H9 (cell line): ENCODE measurements around the gene NONO. TPM values are rescaled to one million over a fixed set of nuclear protein-coding genes. Genes with fewer than 3 reads are reported as not detected.

Source experiments
- DNase-seq: peaks from one replicate; pipeline ENCODE4 v3.0.0-alpha.2; 2017
- H2AFZ ChIP-seq: one replicate; pipeline ENCODE4 v1.6.1; 2013; ENCODE audit warnings: mild to moderate bottlenecking, low read length, control low read depth, moderate library complexity
- H2AK5ac ChIP-seq: 2 replicates; pipeline ENCODE4 v1.6.1; 2013; ENCODE audit warnings: low read length, control low read depth, mixed read lengths; ENCODE audit not compliant: insufficient read length
- H2BK120ac ChIP-seq: one replicate; pipeline ENCODE4 v1.6.1; 2013; ENCODE audit warnings: low read depth, mild to moderate bottlenecking, low read length, control low read depth, inconsistent platforms; ENCODE audit not compliant: poor library complexity, severe bottlenecking
- H2BK12ac ChIP-seq: 2 replicates; pipeline ENCODE4 v1.6.1; 2013; ENCODE audit warnings: low read length, control low read depth, mixed read lengths, low read depth; ENCODE audit not compliant: insufficient read length
- H2BK15ac ChIP-seq: 2 replicates; pipeline ENCODE4 v1.6.1; 2013; ENCODE audit warnings: low read depth, low read length, control low read depth
- H2BK20ac ChIP-seq: one replicate; pipeline ENCODE4 v1.6.1; 2013; ENCODE audit warnings: low read depth, mild to moderate bottlenecking, low read length, control low read depth, inconsistent platforms; ENCODE audit not compliant: poor library complexity, severe bottlenecking
- H2BK5ac ChIP-seq: 2 replicates; pipeline ENCODE4 v1.6.1; 2013; ENCODE audit warnings: low read length, control low read depth, mixed read lengths; ENCODE audit not compliant: insufficient read length
- H3K14ac ChIP-seq: 2 replicates; pipeline ENCODE4 v1.6.1; 2013; ENCODE audit warnings: low read length, control low read depth; ENCODE audit not compliant: insufficient read depth
- H3K18ac ChIP-seq: 2 replicates; pipeline ENCODE4 v1.6.1; 2013; ENCODE audit warnings: low read depth, mild to moderate bottlenecking, mixed read lengths, low read length, control low read depth; ENCODE audit not compliant: insufficient read length
- H3K23ac ChIP-seq: 2 replicates; pipeline ENCODE4 v1.6.1; 2013; ENCODE audit warnings: low read length, control low read depth, mixed read lengths, low read depth; ENCODE audit not compliant: insufficient read length
- H3K23me2 ChIP-seq: 2 replicates; pipeline ENCODE4 v1.6.1; 2013; ENCODE audit warnings: low read depth, mild to moderate bottlenecking, mixed read lengths, low read length, control low read depth; ENCODE audit not compliant: insufficient read length, poor library complexity, severe bottlenecking
- H3K27ac ChIP-seq: 2 replicates; pipeline ENCODE4 v1.5.1; 2013; ENCODE audit warnings: low read length, control low read depth, mixed read lengths, low read depth; ENCODE audit not compliant: insufficient read length
- H3K27me3 ChIP-seq: 2 replicates; pipeline ENCODE4 v1.6.1; 2013; ENCODE audit warnings: low read length, control low read depth, inconsistent platforms; ENCODE audit not compliant: insufficient read depth
- H3K4ac ChIP-seq: 2 replicates; pipeline ENCODE4 v1.6.1; 2013; ENCODE audit warnings: low read depth, mild to moderate bottlenecking, control low read depth, inconsistent platforms, low read length, moderate library complexity
- H3K4me1 ChIP-seq: 2 replicates; pipeline ENCODE4 v1.6.1; 2013; ENCODE audit warnings: low read length, control low read depth, inconsistent platforms; ENCODE audit not compliant: insufficient read depth
- H3K4me2 ChIP-seq: 2 replicates; pipeline ENCODE4 v1.6.1; 2013; ENCODE audit warnings: low read length, control low read depth, mixed read lengths; ENCODE audit not compliant: insufficient read length, insufficient read depth
- H3K56ac ChIP-seq: 2 replicates; pipeline ENCODE4 v1.6.1; 2013; ENCODE audit warnings: low read depth, mild to moderate bottlenecking, mixed read lengths, low read length, control low read depth; ENCODE audit not compliant: insufficient read length
- H3K79me1 ChIP-seq: 2 replicates; pipeline ENCODE4 v1.6.1; 2013; ENCODE audit warnings: low read depth, mild to moderate bottlenecking, moderate library complexity, low read length, control low read depth, inconsistent platforms; ENCODE audit not compliant: insufficient read depth, poor library complexity, severe bottlenecking
- H3K79me2 ChIP-seq: 2 replicates; pipeline ENCODE4 v1.6.1; 2013; ENCODE audit warnings: low read length, control low read depth, inconsistent platforms; ENCODE audit not compliant: insufficient read depth
- H3K9ac ChIP-seq: 2 replicates; pipeline ENCODE4 v1.6.1; 2013; ENCODE audit warnings: low read length, control low read depth, mixed read lengths; ENCODE audit not compliant: insufficient read length; ENCODE audit errors: extremely low read depth
- H3K9me3 ChIP-seq: one replicate; pipeline ENCODE4 v1.6.1; 2013; ENCODE audit warnings: low read depth, low read length, inconsistent platforms; ENCODE audit not compliant: control insufficient read depth
- H3T11ph ChIP-seq: one replicate; pipeline ENCODE4 v1.6.1; 2013; ENCODE audit warnings: mild to moderate bottlenecking, low read length, control low read depth, inconsistent platforms
- H4K20me1 ChIP-seq: one replicate; pipeline ENCODE4 v1.6.1; 2013; ENCODE audit not compliant: control insufficient read depth, insufficient read length, insufficient read depth
- H4K5ac ChIP-seq: 2 replicates; pipeline ENCODE4 v1.6.1; 2013; ENCODE audit warnings: low read depth, mild to moderate bottlenecking, mixed read lengths, low read length, control low read depth; ENCODE audit not compliant: insufficient read length
- H4K8ac ChIP-seq: replicated peaks from 2 replicates; pipeline ENCODE4 v1.6.1; 2013; ENCODE audit warnings: low read length, control low read depth, mixed read lengths, low read depth; ENCODE audit not compliant: insufficient read length
- H4K91ac ChIP-seq: 2 replicates; pipeline ENCODE4 v1.6.1; 2013; ENCODE audit warnings: low read depth, mild to moderate bottlenecking, moderate library complexity, mixed read lengths, low read length, control low read depth; ENCODE audit not compliant: insufficient read length
- H3K27ac Mint-ChIP-seq, 3 experiments: 2 replicates in 2 of 3; 3 replicates in 1 of 3; pipeline ENCODE4 v1.8.0; 2020 to 2021; ENCODE audit warnings: mixed read lengths in 3 of 3, mild to moderate bottlenecking in 1 of 3, moderate library complexity in 1 of 3
- H3K27me3 Mint-ChIP-seq: 2 replicates; pipeline ENCODE4 v1.8.0; 2021; ENCODE audit warnings: low read depth, mild to moderate bottlenecking, moderate library complexity, mixed read lengths
- H3K36me3 Mint-ChIP-seq, 3 experiments: 2 replicates in 2 of 3; 3 replicates in 1 of 3; pipeline ENCODE4 v1.8.0; 2020 to 2021; ENCODE audit warnings: low read depth in 3 of 3, mixed read lengths in 3 of 3; ENCODE audit not compliant: insufficient read depth in 1 of 3
- H3K4me1 Mint-ChIP-seq, 2 experiments: 2 replicates each; pipeline ENCODE4 v1.8.0; 2020; ENCODE audit warnings: mixed read lengths in 2 of 2
- H3K4me3 Mint-ChIP-seq, 2 experiments: 2 replicates in 1 of 2; 3 replicates in 1 of 2; pipeline ENCODE4 v1.8.0; 2020 to 2021; ENCODE audit warnings: mild to moderate bottlenecking in 2 of 2, mixed read lengths in 2 of 2, moderate library complexity in 1 of 2
- H3K9me3 Mint-ChIP-seq, 2 experiments: 2 replicates in 1 of 2; 3 replicates in 1 of 2; pipeline ENCODE4 v1.8.0; 2020; ENCODE audit warnings: mild to moderate bottlenecking in 2 of 2, mixed read lengths in 2 of 2, moderate library complexity in 1 of 2
- CTCF ChIP-seq: fragments of 200-600 bp; sonication (generic); conservative IDR thresholded peaks from 3 replicates; pipeline ENCODE4 v1.8.0; 2021; ENCODE audit warnings: antibody characterized with exemption, mild to moderate bottlenecking
- WGBS: extraction: QIAGEN DNeasy Blood & Tissue Kit; methylation state at CpG from one replicate; pipeline ENCODE4 v1.1.7; 2013; ENCODE audit warnings: missing lambda C conversion rate, low lambda C conversion rate, mixed read lengths; ENCODE audit not compliant: insufficient read length; ENCODE audit errors: extremely low coverage; 5-methylcytosine and 5-hydroxymethylcytosine counted together
- total RNA-seq: library from RNA; stranded (reverse); gene quantifications from 2 replicates; pipeline ENCODE4 v1.2.1, GENCODE V29; 2021

NONO gene
- total RNA-seq, 1 experiment from 2014 or later = 703 TPM

- H3K27ac ChIP-seq = no peak within 1 kb of the TSS
- no peak within 1 kb of the TSS for H3K4ac ChIP-seq
- no peak within 1 kb of the TSS for H2BK12ac ChIP-seq
- no peak within 1 kb of the TSS for H2BK5ac ChIP-seq
- H2BK120ac ChIP-seq = no peak within 1 kb of the TSS
- H3K79me1 ChIP-seq = no peaks in the 10 kb centered on the region
- H3K14ac ChIP-seq = no peak within 1 kb of the TSS
- H3K4me2 ChIP-seq = no peak within 1 kb of the TSS
- H3K27me3 ChIP-seq = peaks cover 2% of the 10 kb centered on the region; the same call in 1 of the 2 replicates
- H4K20me1 ChIP-seq = no peaks in the 10 kb centered on the region
- Mint-ChIP-seq H3K9me3 (peaks cover 67 to 72% of the 10 kb centered on the region in 2 experiments), H3K4me1 (peaks cover 2 to 14% of the 10 kb centered on the region in 2 experiments; a peak in 3 of 4 replicates), H3K27me3 (no peaks in the 10 kb centered on the region), H3K4me3 (no peak within 1 kb of the TSS), H3K27ac (peak within 1 kb of the TSS in 2 of 3 experiments; percentile 72 to 87; a peak in 4 of 7 replicates), H3K36me3 (peaks cover 51 to 90% (median 58%) of the 10 kb centered on the region in 3 experiments)
- no peaks in the 10 kb centered on the region for H3K79me2 ChIP-seq
- H2BK15ac ChIP-seq = no peak within 1 kb of the TSS
- no peak within 1 kb of the TSS for H3K23ac ChIP-seq
- no CpG with 5 or more reads among the region's 10 CpGs for WGBS
- no peak within 1 kb of the TSS for H3K18ac ChIP-seq
- no peak within 1 kb of the TSS for H4K5ac ChIP-seq
- peaks cover 38% of the 10 kb centered on the region for H3K9me3 ChIP-seq
- no peaks in the 10 kb centered on the region for H3K23me2 ChIP-seq
- TF ChIP-seq CTCF = no peak
- H3T11ph ChIP-seq = no peak within 1 kb of the TSS
- H3K4me1 ChIP-seq = no peaks in the 10 kb centered on the region
- no peak within 1 kb of the TSS for H3K9ac ChIP-seq
- H2AFZ ChIP-seq = no peak within 1 kb of the TSS
- no peak within 1 kb of the TSS for H3K56ac ChIP-seq
- no peak within 1 kb of the TSS for H2AK5ac ChIP-seq
- H4K91ac ChIP-seq = no peak within 1 kb of the TSS
- H2BK20ac ChIP-seq = no peak within 1 kb of the TSS
- no peak within 1 kb of the TSS for H4K8ac ChIP-seq
- DNase-seq = no peak
Observed at GRCh38 chrX:71301195-71301924, 17.9 kb downstream of the NONO start, which contains the start of gene ITGB1BP2. Gene ITGB1BP2, plus strand, starts transcription at chrX:71301750. Its CDS starts 57 bp downstream, at chrX:71301807.
